Measurements from ENCODE around the gene VSTM1. TPM values are rescaled to one million over a fixed set of nuclear protein-coding genes. Genes with fewer than 3 reads are reported as not detected.

The VSTM1 gene
- total RNA-seq, 6 experiments from 2014 or later = 0.37 TPM; not detected in 5

- WGBS (ENCODE audit: insufficient coverage, low coverage, low lambda C conversion rate, missing lambda C conversion rate) = 13% methylated on average over 4 of the region's 43 CpGs
Observed at GRCh38 chr19:53992815-53993214, 70.9 kb downstream of the VSTM1 start.

GRCh38 chr19:53992211-53992610 lies 71.5 kb downstream of the VSTM1 start:
- Histone ChIP-seq H3K4me1 (no peaks in the 10 kb centered on the region), H3K27ac (no peak overlapping the region), H3K9me3 (no peaks in the 10 kb centered on the region), H3K4me3 (no peak overlapping the region), H3K27me3 (peaks cover 0 to 15% of the 10 kb centered on the region in 2 donors), H3K36me3 (no peaks in the 10 kb centered on the region)
- TF ChIP-seq POLR2A (IDR thresholded peaks at IDR 0.05) (no peak), CTCF (IDR thresholded peaks at IDR 0.05) (no peak)
- intact Hi-C loops (cut with DNase I) = no loop called here
- ATAC-seq (no peak), DNase-seq (no peak)
- 54% methylated on average over 5 of the region's 9 CpGs for WGBS (ENCODE audit: insufficient coverage, low coverage, low lambda C conversion rate, missing lambda C conversion rate)

More at GRCh38 chr19:53992815-53993214, 70.9 kb downstream of the VSTM1 start:
- intact Hi-C loops (cut with DNase I) = no loop called here
- no peaks in the 10 kb centered on the region for H3K4me1 ChIP-seq
- ATAC-seq (no peak), DNase-seq (no peak)
- no peak for TF ChIP-seq CTCF (IDR thresholded peaks at IDR 0.05)
- TF ChIP-seq POLR2A (IDR thresholded peaks at IDR 0.05) = no peak
- no peak overlapping the region for H3K4me3 ChIP-seq
- H3K27me3 ChIP-seq = peaks cover 0 to 15% of the 10 kb centered on the region in 2 donors
- H3K9me3 ChIP-seq = no peaks in the 10 kb centered on the region
- H3K27ac ChIP-seq = no peak overlapping the region
- H3K36me3 ChIP-seq = no peaks in the 10 kb centered on the region

- H3K27ac ChIP-seq = no peak within 1 kb of the TSS
- WGBS (ENCODE audit: insufficient coverage, low coverage, low lambda C conversion rate, missing lambda C conversion rate) = 6% methylated on average over 12 of the region's 66 CpGs
- H3K27me3 ChIP-seq = peaks cover 0 to 15% of the 10 kb centered on the region in 2 donors
- intact Hi-C loops (cut with DNase I) = no loop called here
- DNase-seq (peak in 1 of 3 donors; percentile 31), ATAC-seq (peak in 1 of 4 donors; percentile 29)
- H3K4me1 ChIP-seq = no peaks in the 10 kb centered on the region
- H3K4me3 ChIP-seq = no peak within 1 kb of the TSS
- H3K36me3 ChIP-seq = no peaks in the 10 kb centered on the region
- no peak for TF ChIP-seq POLR2A (IDR thresholded peaks at IDR 0.05)
- TF ChIP-seq CTCF (IDR thresholded peaks at IDR 0.05) = no peak
- no peaks in the 10 kb centered on the region for H3K9me3 ChIP-seq
Observed at GRCh38 chr19:53991224-53992113, 72.2 kb downstream of the VSTM1 start, which contains the start of gene CACNG6. Gene CACNG6 (plus strand): TSS chr19:53991637. CDS start chr19:53992878, 1,241 bp downstream.

Small RNA genes within 50 kb of the gene (small RNA-seq; reads per million reads assigned to genes)
- gene AC012314.20 = 0 reads per million in 2 experiments

Other genes with a start within 250 kb of the VSTM1 start
- under 1 TPM; 0.20 to 0.56 (median 0.34) TPM for gene NLRP12, start 239.6 kb downstream of the VSTM1 start, total RNA-seq
- 10 to 100 TPM; 15.4 to 38.3 (median 20.9) TPM for gene MYADM, start 196.0 kb downstream of the VSTM1 start, total RNA-seq
- gene PRKCG, start 181.7 kb downstream of the VSTM1 start, total RNA-seq = not detected
- gene CACNG7, start 154.6 kb downstream of the VSTM1 start, total RNA-seq = not detected
- under 1 TPM in 1 of 6 experiments, not detected in 5; 0.02 TPM for gene CACNG8, start 101.0 kb downstream of the VSTM1 start, total RNA-seq
- not detected for gene CACNG6, start 72.3 kb downstream of the VSTM1 start, total RNA-seq
- not detected for gene TARM1, start 17.5 kb upstream of the VSTM1 start, total RNA-seq
- 1 to 10 TPM in 3 of 6 experiments, under 1 TPM in 3; 0.53 to 2.6 (median 1.0) TPM for gene OSCAR, start 36.9 kb upstream of the VSTM1 start, total RNA-seq
- gene NDUFA3, start 39.0 kb upstream of the VSTM1 start, total RNA-seq = 10 to 100 TPM; 29.2 to 77.3 (median 70.1) TPM
- gene TFPT, start 51.8 kb upstream of the VSTM1 start, total RNA-seq = 1 to 10 TPM; 3.5 to 8.2 (median 5.7) TPM
- 10 to 100 TPM; 22.1 to 34.9 (median 27.9) TPM for gene PRPF31, start 51.9 kb upstream of the VSTM1 start, total RNA-seq
- 10 to 100 TPM in 5 of 6 experiments, 1 to 10 TPM in 1; 7.1 to 21.6 (median 15.5) TPM for gene CNOT3, start 73.9 kb upstream of the VSTM1 start, total RNA-seq
- gene LENG1, start 95.8 kb upstream of the VSTM1 start, total RNA-seq = 1 to 10 TPM; 1.2 to 3.5 (median 3.2) TPM
- gene TMC4, start 109.3 kb upstream of the VSTM1 start, total RNA-seq = 1 to 10 TPM in 3 of 6 experiments, under 1 TPM in 3; 0.18 to 2.4 (median 1.1) TPM
- 10 to 100 TPM; 26.6 to 57.7 (median 32.9) TPM for gene MBOAT7, start 125.7 kb upstream of the VSTM1 start, total RNA-seq
- 10 to 100 TPM; 11.8 to 31.9 (median 17.9) TPM for gene TSEN34, start 127.4 kb upstream of the VSTM1 start, total RNA-seq
- gene RPS9, start 137.0 kb upstream of the VSTM1 start, total RNA-seq = 100 to 1,000 TPM; 399 to 706 (median 486) TPM
- gene LILRB3, start 159.1 kb upstream of the VSTM1 start, total RNA-seq = 1 to 10 TPM; 1.3 to 8.7 (median 6.2) TPM
- 1 to 10 TPM in 3 of 6 experiments, under 1 TPM in 3; 0.61 to 4.9 (median 0.98) TPM for gene LILRA6, start 178.9 kb upstream of the VSTM1 start, total RNA-seq
- 10 to 100 TPM in 2 of 6 experiments, 1 to 10 TPM in 4; 2.7 to 19.7 (median 8.4) TPM for gene LILRB5, start 193.4 kb upstream of the VSTM1 start, total RNA-seq
- 1 to 10 TPM; 1.6 to 9.8 (median 3.0) TPM for gene LILRB2, start 217.2 kb upstream of the VSTM1 start, total RNA-seq
- 1 to 10 TPM in 5 of 6 experiments, under 1 TPM in 1; 0.98 to 4.3 (median 1.9) TPM for gene LILRA5, start 249.3 kb upstream of the VSTM1 start, total RNA-seq